MV-4-11 (cell line): ENCODE measurements around the gene FBLN1.
"Not testable (repeated sequence)": the region's sequence is repeated elsewhere in the genome, so short reads cannot be mapped to it uniquely, and the experiment has no call there.

Experiments
- DNase-seq: peaks from one replicate; lab custom pipeline; 2025; lab: John Stamatoyannopoulos, UW

FBLN1 gene

DNA sequence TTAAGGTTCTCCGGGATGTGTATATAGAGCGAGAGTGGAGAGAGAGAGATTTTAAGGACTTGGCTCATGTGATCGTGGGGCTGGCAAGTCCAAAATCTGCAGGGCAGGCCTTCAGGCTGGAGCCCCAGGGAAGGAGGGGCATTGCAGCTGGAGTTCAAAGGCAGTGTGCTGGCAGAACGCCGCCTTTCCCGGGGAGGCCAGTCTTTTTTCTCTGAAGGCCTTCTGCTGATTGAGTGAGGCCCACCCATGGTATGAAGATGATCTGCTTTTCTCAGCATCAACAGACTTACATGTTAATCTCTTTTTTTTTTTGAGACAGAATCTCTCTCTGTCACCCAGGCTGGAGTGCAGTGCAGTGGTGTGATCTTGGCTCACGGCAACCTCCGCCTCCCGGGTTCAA lies 25.4 kb downstream of the FBLN1 start:
- DNase-seq = no peak

DNA sequence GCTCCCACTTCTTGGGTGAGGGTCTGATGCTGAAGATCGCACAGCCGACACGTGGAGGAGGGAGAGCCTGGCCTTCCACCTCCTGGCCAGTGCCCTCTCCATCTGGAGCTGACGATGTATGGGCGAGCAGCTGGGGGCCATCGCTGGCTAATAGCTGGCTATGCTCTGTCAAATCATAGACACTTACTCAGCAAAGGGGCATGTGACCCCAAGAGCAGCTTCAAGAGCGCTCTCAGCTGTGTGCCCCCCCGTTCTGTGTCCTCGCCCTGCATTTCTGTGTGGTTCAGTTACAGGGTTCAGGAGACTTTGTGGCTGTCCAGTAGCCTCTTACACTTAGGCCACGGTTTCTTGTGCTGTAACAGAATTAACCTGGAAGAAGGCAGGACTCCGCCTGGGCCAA lies 26.4 kb downstream of the FBLN1 start:
- no peak for DNase-seq

DNA sequence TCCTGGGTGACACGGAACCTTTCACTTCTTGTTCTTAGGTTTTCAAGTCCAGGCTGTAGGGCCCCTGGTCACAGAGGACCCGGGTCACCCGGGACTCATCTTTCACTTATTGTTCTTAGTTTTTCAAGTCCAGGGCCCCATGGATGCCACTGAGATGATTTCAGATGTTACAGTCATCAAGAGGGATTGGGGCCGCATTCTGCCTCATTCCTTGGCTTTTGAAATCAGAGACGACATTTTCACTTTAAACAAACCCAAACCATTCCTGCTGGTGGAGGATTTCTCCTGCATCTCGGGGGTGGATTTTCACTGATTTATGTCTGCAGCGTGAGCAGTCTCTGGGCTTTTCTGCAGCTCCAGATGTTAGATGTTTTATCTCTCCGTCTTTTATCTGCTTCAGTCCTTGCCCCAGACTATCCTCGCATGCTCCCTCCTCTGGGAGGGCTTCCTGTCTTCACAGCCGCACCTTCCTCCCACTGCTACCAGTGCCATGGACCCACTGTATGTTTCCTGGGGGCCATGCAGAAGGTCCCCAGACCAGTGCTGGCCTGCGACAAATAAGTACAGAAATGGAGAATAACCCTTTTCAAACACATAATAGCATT lies 27.4 kb downstream of the FBLN1 start:
- no peak for DNase-seq

GRCh38 chr22:45531441-45532234 lies 29.0 kb downstream of the FBLN1 start:
- DNase-seq = no peak

DNA sequence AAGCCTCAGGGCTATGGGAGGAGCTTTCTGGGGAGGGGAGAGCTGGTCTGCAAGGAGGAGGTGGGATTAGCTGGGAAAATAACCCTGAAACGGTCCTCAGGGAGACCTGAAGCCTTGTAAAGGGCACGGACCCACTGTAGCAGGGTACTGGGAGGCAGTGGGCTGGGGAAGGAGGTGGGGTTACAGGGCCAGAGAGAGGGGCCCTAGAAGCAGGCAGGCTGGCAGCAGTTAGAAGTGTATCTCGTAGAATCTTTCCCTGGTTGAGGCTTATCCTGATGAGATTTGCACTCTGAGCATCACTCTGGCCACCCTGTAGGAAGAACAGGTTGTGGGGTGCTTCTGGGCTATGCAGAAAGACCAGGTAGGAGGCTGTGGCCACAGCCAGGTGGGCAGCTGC lies 29.6 kb downstream of the FBLN1 start:
- DNase-seq = no peak

DNA sequence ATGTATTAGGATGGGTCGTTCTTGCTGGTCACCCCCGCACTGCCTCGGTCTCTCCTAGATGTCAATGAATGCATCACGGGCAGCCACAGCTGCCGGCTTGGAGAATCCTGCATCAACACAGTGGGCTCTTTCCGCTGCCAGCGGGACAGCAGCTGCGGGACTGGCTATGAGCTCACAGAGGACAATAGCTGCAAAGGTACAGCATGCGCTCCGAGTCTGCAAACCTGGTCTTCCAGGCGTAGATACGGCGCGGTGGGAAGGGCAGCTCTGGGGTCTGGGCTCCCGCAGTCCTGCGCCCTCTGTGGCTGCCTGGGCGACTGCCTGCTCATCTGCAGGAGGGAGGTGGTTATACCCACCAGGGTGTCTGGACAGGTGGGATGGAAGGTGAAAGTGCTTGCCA lies 31.0 kb downstream of the FBLN1 start:
- DNase-seq = no peak

DNA sequence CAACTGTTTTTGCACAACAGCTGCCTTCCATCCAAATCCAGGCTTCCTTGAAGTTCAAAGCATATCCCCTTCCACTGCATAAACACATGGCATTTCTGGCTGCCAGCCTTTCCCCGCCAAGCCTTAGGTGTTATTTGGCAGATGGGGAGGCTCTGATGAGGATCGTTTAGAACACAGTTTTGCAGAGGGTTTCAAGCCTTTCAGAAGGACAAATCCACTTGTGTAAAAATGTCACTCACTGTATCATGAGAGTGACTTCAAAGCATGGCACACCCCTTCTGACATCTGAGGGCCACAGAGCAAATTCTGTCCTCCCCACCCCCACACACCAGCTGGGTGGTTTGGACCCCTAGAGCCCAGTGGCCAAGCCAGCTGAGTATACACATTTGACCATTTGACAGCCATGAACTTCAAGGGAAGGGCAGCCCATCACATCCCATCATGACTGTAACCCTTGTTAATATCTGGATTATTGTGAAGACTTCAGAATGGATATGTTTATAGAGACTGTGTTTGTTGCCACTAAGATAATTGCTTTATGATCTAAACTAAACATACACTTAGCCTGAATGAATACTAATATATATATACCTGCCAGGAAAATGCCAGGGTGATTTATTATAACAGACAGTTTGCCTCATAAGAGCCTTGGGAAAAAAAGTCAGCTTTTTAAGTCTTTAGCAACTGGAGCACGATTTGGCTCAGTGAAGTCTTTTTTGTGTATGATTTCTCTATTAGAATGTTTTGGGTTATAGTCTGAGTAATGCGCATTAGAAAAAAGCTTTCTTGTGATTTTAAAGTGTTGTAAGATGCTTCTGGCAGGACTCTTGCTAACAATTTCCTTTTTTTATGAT lies 31.9 kb downstream of the FBLN1 start:
- no peak for DNase-seq

- no peak for DNase-seq
Observed at GRCh38 chr22:45535290-45535689, 32.6 kb downstream of the FBLN1 start.

GRCh38 chr22:45535835-45536234 lies 33.2 kb downstream of the FBLN1 start:
- not testable (repeated sequence) for DNase-seq

DNA sequence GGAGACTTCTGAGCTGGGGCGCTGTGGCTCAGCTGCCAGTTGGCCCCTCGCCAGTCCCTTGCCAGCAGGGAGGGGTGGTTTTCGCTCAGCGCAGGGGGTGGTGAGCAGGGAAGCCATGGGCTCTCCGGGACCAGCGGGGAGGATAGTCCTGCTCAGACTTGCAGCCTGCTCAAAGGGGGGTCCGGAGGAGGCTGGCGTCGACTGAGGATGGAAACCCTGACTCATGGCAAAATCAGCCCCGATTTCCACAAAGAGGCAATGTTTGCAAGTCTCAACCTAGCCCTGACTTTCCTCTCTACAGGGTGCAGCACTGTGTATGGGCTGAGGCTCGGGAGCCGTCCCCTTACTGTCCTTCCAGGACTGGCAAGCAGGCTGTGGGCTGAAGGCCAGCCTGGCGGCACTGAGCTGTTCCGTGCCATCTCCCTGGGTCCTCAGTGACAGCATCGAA lies 35.1 kb downstream of the FBLN1 start:
- no peak for DNase-seq

DNA sequence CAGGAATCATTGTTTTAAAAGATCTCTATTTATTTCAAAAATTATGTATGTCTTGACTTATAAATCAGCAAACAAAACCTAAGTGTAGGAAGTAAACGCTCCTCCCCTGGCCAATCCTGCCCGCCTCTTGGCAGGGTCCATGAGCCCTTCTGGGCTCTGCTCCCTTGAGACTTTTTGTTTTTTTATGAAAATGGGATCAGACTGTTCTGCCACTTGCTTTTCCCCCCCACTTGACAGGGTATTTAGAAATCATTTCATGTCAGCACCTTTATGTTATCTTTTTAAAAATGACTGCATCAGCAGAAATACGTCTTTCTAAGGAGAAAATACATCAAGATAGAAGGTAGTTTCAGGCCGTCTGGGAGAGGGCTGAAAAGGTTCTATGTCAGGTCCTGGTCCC lies 35.6 kb downstream of the FBLN1 start:
- DNase-seq = no peak

- no peak for DNase-seq
Observed at GRCh38 chr22:45540122-45540521, 37.4 kb downstream of the FBLN1 start.

- DNase-seq = no peak
Observed at GRCh38 chr22:45541382-45541979, 38.8 kb downstream of the FBLN1 start.

DNA sequence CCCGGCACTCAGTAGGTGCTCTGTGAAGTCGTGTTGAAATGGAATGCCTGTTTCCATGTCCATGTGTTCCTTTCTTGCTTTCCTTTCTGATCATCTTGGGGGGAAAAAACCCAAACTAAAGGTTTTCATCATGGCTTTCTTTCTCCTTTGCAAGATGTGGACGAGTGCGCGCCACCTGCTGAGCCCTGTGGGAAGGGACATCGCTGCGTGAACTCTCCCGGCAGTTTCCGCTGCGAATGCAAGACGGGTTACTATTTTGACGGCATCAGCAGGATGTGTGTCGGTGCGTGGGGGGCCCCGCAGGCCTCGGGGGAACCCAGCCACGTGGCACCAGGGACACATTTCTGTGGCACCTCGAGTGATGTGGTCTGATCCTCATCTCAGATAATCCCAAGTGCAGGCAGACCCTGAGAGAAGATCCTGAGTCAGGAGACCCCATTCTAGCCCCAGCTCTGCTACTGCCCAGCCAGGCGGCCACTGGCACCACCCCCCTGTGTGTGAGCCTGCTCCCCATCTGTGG lies 39.4 kb downstream of the FBLN1 start:
- no peak for DNase-seq

DNA sequence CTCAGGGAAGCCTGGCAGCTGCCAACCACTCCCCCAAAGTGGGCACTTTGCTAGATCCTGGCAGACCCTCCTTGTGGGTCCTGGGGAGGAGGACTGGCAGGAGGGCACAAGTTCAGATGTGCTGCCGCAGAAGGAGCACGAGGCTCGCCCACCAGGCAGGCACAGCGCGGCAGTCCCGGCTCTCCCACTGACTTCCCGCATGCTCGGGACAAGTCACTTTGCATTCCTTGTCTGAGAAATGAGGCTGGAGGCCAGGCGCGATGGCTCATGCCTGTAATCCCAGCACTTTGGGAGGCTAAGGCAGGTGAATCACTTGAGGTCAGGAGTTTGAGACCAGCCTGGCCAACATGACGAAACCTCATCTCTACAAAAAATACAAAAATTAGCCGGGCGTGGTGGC lies 40.1 kb downstream of the FBLN1 start:
- DNase-seq = not testable (repeated sequence)

DNA sequence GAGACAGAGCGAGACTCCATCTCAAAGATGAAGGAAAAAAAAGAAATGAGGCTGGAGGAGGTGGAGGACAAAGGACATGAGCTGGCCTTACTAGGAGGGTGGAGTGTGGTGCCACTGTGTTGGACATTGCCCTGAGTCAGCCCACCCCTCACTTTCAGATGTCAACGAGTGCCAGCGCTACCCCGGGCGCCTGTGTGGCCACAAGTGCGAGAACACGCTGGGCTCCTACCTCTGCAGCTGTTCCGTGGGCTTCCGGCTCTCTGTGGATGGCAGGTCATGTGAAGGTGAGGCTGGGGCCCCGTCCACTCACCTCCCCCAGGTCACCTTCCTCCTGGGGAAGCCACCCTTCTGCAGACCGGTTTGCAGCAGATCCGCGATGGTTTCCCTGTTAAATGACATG lies 40.6 kb downstream of the FBLN1 start:
- DNase-seq = no peak

GRCh38 chr22:45544588-45545170 lies 42.0 kb downstream of the FBLN1 start:
- no peak for DNase-seq

- no peak for DNase-seq
Observed at GRCh38 chr22:45546333-45547015, 43.8 kb downstream of the FBLN1 start.

- no peak for DNase-seq
Observed at GRCh38 chr22:45547016-45547345, 44.3 kb downstream of the FBLN1 start.

GRCh38 chr22:45547731-45548130 lies 45.0 kb downstream of the FBLN1 start:
- no peak for DNase-seq

DNA sequence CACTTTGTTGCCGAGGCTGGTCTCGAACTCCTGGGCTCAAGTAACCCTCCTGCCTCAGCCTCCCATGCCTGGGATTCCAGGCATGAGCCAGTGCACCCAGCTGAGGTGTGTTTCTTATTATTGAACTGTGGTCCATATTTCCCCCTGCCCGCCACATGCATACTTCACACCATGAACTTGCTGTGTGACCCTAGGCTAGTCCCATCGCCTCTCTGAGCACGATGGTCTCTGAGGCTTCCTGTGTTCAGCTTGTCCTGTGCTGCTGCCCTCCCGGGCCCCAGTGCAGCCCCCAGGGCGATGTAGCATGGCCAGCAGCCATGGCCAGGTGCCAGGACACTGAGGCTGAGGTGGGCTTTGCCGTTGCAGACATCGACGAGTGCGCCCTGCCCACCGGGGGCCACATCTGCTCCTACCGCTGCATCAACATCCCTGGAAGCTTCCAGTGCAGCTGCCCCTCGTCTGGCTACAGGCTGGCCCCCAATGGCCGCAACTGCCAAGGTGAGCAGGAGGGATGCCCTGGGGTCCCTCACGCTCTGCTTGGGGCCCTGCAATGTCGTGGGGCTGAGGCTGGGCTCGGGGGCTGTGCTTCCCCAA lies 45.7 kb downstream of the FBLN1 start:
- DNase-seq = no peak
